Measurements from ENCODE around the gene UNC5B.

GRCh38 chr10:71316056-71316785 lies 103.9 kb downstream of the UNC5B start:
- TF ChIP-seq CTCF (IDR thresholded peaks at IDR 0.05) (no peak), POLR2A (IDR thresholded peaks at IDR 0.05) (no peak)
